MM.1S (cell line): ENCODE measurements around the gene NBPF19.
"Not testable (repeated sequence)": the region's sequence is repeated elsewhere in the genome, so short reads cannot be mapped to it uniquely, and the experiment has no call there.

Experiments used
- CTCF ChIP-seq: fragments of 300-600 bp; sonication (generic); IDR thresholded peaks from 2 replicates; pipeline ENCODE4 v1.5.1; 2016; ENCODE audit warnings: antibody characterized with exemption, low read length, mixed read lengths
- EZH2 ChIP-seq: fragments of 300-600 bp; sonication (generic); optimal IDR thresholded peaks from 2 replicates; pipeline ENCODE3; 2017; ENCODE audit warnings: low read depth, mild to moderate bottlenecking, antibody characterized with exemption, low read length, mixed read lengths
- EZH2phosphoT487 ChIP-seq: fragments of 300-600 bp; sonication (generic); IDR thresholded peaks from 2 replicates; pipeline ENCODE4 v1.6.1; 2018; ENCODE audit warnings: antibody characterized with exemption, low read length

GRCh38 chr1:149585592-149585991, 110.7 kb downstream of the NBPF19 start:
- not testable (repeated sequence) for TF ChIP-seq EZH2, CTCF, EZH2phosphoT487
